Measurements from ENCODE around the gene DTHD1.

DNA sequence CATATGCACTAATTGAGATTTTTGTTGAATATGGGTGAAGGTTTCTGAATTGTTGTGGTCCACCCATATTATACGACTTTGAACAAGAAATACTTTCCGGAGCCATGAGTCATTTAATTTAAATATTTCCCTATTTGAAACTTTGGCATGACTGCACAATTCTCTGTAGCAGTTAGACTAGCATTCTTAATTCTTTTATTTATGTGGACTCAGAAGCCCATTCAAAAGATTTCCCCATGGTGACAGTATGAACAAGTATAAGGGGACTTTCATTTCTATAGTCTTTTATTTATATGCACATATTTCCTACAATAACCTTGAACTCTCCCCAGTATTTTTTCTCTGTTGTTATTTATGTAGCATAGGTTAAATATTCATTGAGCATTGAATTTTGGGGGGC is 72.6 kb downstream of the DTHD1 start:
- TF ChIP-seq EP300 (IDR thresholded peaks at IDR 0.05) (no peak), POLR2A (IDR thresholded peaks at IDR 0.05; ENCODE audit: low read depth) (no peak), POLR2AphosphoS5 (IDR thresholded peaks at IDR 0.05) (no peak)
- TF ChIP-seq, protein P1, sequence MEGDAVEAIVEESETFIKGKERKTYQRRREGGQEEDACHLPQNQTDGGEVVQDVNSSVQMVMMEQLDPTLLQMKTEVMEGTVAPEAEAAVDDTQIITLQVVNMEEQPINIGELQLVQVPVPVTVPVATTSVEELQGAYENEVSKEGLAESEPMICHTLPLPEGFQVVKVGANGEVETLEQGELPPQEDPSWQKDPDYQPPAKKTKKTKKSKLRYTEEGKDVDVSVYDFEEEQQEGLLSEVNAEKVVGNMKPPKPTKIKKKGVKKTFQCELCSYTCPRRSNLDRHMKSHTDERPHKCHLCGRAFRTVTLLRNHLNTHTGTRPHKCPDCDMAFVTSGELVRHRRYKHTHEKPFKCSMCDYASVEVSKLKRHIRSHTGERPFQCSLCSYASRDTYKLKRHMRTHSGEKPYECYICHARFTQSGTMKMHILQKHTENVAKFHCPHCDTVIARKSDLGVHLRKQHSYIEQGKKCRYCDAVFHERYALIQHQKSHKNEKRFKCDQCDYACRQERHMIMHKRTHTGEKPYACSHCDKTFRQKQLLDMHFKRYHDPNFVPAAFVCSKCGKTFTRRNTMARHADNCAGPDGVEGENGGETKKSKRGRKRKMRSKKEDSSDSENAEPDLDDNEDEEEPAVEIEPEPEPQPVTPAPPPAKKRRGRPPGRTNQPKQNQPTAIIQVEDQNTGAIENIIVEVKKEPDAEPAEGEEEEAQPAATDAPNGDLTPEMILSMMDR (IDR thresholded peaks at IDR 0.05) = no peak

Data from esophagus muscularis mucosa (tissue), 4 donors.